WTC11 (cell line): Measurements from ENCODE around the gene PPP1R1B. TPM values are rescaled to one million over a fixed set of nuclear protein-coding genes. Genes with fewer than 3 reads are reported as not detected.

ENCODE experiments used
- ATAC-seq: fragments of 200-7000 bp; cut with Tn5 transposase; 2 replicates; pipeline ENCODE4 v1.10.0; 2021; ENCODE audit warnings: mild to moderate bottlenecking, moderate library complexity
- CTCF ChIA-PET: fragments of 300-600 bp; sonication (Branson Sonifier 250); formaldehyde crosslinking; loops from one replicate; lab custom pipeline; 2021; ENCODE audit warnings: antibody characterized with exemption; lab: Charles Lee
- POLR2A ChIA-PET: fragments of 350-600 bp; sonication (Branson Sonifier 250); formaldehyde crosslinking; loops from one replicate; lab custom pipeline; 2021; ENCODE audit warnings: antibody characterized with exemption; lab: Charles Lee
- DNase-seq: peaks from one replicate; pipeline ENCODE4 v3.0.0; 2021; ENCODE audit warnings: low spot score
- H3K27ac Mint-ChIP-seq: 2 replicates; pipeline ENCODE4 v1.8.0; 2021; ENCODE audit warnings: mixed read lengths
- H3K27me3 Mint-ChIP-seq: 2 replicates; pipeline ENCODE4 v1.8.0; 2021; ENCODE audit warnings: low read depth, mild to moderate bottlenecking, moderate library complexity, mixed read lengths
- H3K36me3 Mint-ChIP-seq: 2 replicates; pipeline ENCODE4 v1.8.0; 2021; ENCODE audit warnings: mixed read lengths
- H3K4me1 Mint-ChIP-seq: 2 replicates; pipeline ENCODE4 v1.8.0; 2022; ENCODE audit warnings: mixed read lengths
- H3K4me3 Mint-ChIP-seq: 2 replicates; pipeline ENCODE4 v1.8.0; 2021; ENCODE audit warnings: mild to moderate bottlenecking, moderate library complexity, mixed read lengths
- H3K9me3 Mint-ChIP-seq: 2 replicates; pipeline ENCODE4 v1.8.0; 2021; ENCODE audit warnings: mixed read lengths
- ATF1 ChIP-seq: sonication (generic); formaldehyde crosslinking; IDR thresholded peaks from 2 replicates; pipeline ENCODE4 v1.8.1; 2023; ENCODE audit warnings: mild to moderate bottlenecking, moderate library complexity, missing genetic modification reagents
- CREM ChIP-seq: sonication (generic); formaldehyde crosslinking; IDR thresholded peaks from 2 replicates; pipeline ENCODE4 v1.8.1; 2022; ENCODE audit warnings: mild to moderate bottlenecking, missing genetic modification reagents, moderate library complexity
- ELF4 ChIP-seq: sonication (generic); formaldehyde crosslinking; IDR thresholded peaks from 2 replicates; pipeline ENCODE4 v1.8.1; 2022; ENCODE audit warnings: low read depth, mild to moderate bottlenecking, moderate library complexity, missing genetic modification reagents
- ETV6 ChIP-seq: sonication (generic); formaldehyde crosslinking; IDR thresholded peaks from 2 replicates; pipeline ENCODE4 v1.8.1; 2022; ENCODE audit warnings: mild to moderate bottlenecking, missing genetic modification reagents
- FOXK1 ChIP-seq: sonication (generic); formaldehyde crosslinking; IDR thresholded peaks from 2 replicates; pipeline ENCODE4 v1.8.0; 2022; ENCODE audit warnings: mild to moderate bottlenecking, moderate library complexity, missing genetic modification reagents
- GRHL2 ChIP-seq: fragments of 250-450 bp; sonication (Bioruptor Pico); IDR thresholded peaks from 2 replicates; pipeline ENCODE4 v1.8.0; 2022; ENCODE audit warnings: mild to moderate bottlenecking, moderate library complexity; ENCODE audit not compliant: insufficient replicate concordance, severe bottlenecking
- IRF2 ChIP-seq: sonication (generic); formaldehyde crosslinking; IDR thresholded peaks from 2 replicates; pipeline ENCODE4 v1.8.0; 2022; ENCODE audit warnings: low read depth, missing genetic modification reagents, borderline replicate concordance
- NR2C2 ChIP-seq: sonication (generic); formaldehyde crosslinking; IDR thresholded peaks from 2 replicates; pipeline ENCODE4 v1.8.0; 2022; ENCODE audit warnings: mild to moderate bottlenecking, missing genetic modification reagents
- NR3C1 ChIP-seq: sonication (generic); formaldehyde crosslinking; conservative IDR thresholded peaks from 2 replicates; pipeline ENCODE4 v1.8.1; 2023; ENCODE audit warnings: low read depth, mild to moderate bottlenecking, missing genetic modification reagents
- OVOL2 ChIP-seq: fragments of 250-450 bp; sonication (Bioruptor Pico); IDR thresholded peaks from 2 replicates; pipeline ENCODE4 v1.9.0; 2021; ENCODE audit warnings: mild to moderate bottlenecking, borderline replicate concordance
- RELA ChIP-seq: sonication (generic); formaldehyde crosslinking; IDR thresholded peaks from 2 replicates; pipeline ENCODE4 v1.8.1; 2022; ENCODE audit warnings: missing genetic modification reagents, mild to moderate bottlenecking, borderline replicate concordance
- SMAD3 ChIP-seq: sonication (generic); formaldehyde crosslinking; IDR thresholded peaks from 2 replicates; pipeline ENCODE4 v1.8.0; 2022; ENCODE audit warnings: missing genetic modification reagents, mild to moderate bottlenecking, borderline replicate concordance
- SOX15 ChIP-seq: fragments of 250-450 bp; sonication (Bioruptor Pico); IDR thresholded peaks from 2 replicates; pipeline ENCODE4 v1.9.0; 2021; ENCODE audit warnings: mild to moderate bottlenecking
- TCF7 ChIP-seq: sonication (generic); formaldehyde crosslinking; IDR thresholded peaks from 2 replicates; pipeline ENCODE4 v1.8.0; 2022; ENCODE audit warnings: mild to moderate bottlenecking, low read depth, missing genetic modification reagents, moderate library complexity
- TEAD1 ChIP-seq: sonication (generic); formaldehyde crosslinking; IDR thresholded peaks from 2 replicates; pipeline ENCODE4 v1.8.0; 2022; ENCODE audit warnings: mild to moderate bottlenecking, missing genetic modification reagents
- TEAD4 ChIP-seq: sonication (generic); formaldehyde crosslinking; IDR thresholded peaks from 2 replicates; pipeline ENCODE4 v1.8.0; 2022; ENCODE audit warnings: mild to moderate bottlenecking, missing genetic modification reagents
- TP53 ChIP-seq: sonication (generic); formaldehyde crosslinking; IDR thresholded peaks from 2 replicates; pipeline ENCODE4 v1.8.1; 2023; ENCODE audit warnings: mild to moderate bottlenecking, missing genetic modification reagents
- ZBTB21 ChIP-seq: sonication (generic); formaldehyde crosslinking; IDR thresholded peaks from 2 replicates; pipeline ENCODE4 v1.8.1; 2023; ENCODE audit warnings: mild to moderate bottlenecking, missing genetic modification reagents, borderline replicate concordance
- ZNF138 ChIP-seq: sonication (generic); formaldehyde crosslinking; conservative IDR thresholded peaks from 2 replicates; pipeline ENCODE4 v1.8.1; 2022; ENCODE audit warnings: mild to moderate bottlenecking, moderate library complexity, missing genetic modification reagents
- ZNF219 ChIP-seq: sonication (generic); formaldehyde crosslinking; IDR thresholded peaks from 2 replicates; pipeline ENCODE4 v1.8.0; 2023; ENCODE audit warnings: missing genetic modification reagents, mild to moderate bottlenecking, borderline replicate concordance
- ZNF423 ChIP-seq: fragments of 250-450 bp; sonication (Bioruptor Pico); IDR thresholded peaks from 2 replicates; pipeline ENCODE4 v2.1.2; 2022; ENCODE audit warnings: mild to moderate bottlenecking, moderate library complexity
- total RNA-seq: library from RNA; stranded (reverse); gene quantifications from 3 replicates; pipeline ENCODE4 v1.2.3, GENCODE V29; 2021
- TF ChIP-seq, protein P1 (sequence below): sonication (generic); formaldehyde crosslinking; IDR thresholded peaks from 2 replicates; pipeline ENCODE4 v1.8.1; 2023; ENCODE audit warnings: mild to moderate bottlenecking, moderate library complexity, missing genetic modification reagents
- TF ChIP-seq, protein P2 (sequence below): sonication (generic); formaldehyde crosslinking; IDR thresholded peaks from 2 replicates; pipeline ENCODE4 v1.8.0; 2022; ENCODE audit warnings: mild to moderate bottlenecking, missing genetic modification reagents
- TF ChIP-seq, protein P3 (sequence below): sonication (generic); formaldehyde crosslinking; IDR thresholded peaks from 2 replicates; pipeline ENCODE4 v1.8.0; 2023; ENCODE audit warnings: missing genetic modification reagents
- TF ChIP-seq, protein P4 (sequence below): sonication (generic); formaldehyde crosslinking; IDR thresholded peaks from 2 replicates; pipeline ENCODE4 v1.8.1; 2022; ENCODE audit warnings: mild to moderate bottlenecking, moderate library complexity, missing genetic modification reagents
- TF ChIP-seq, protein P5 (sequence below): fragments of 200-600 bp; IDR thresholded peaks from 2 replicates; pipeline ENCODE4 v1.8.0; 2022; ENCODE audit warnings: antibody characterized with exemption
- TF ChIP-seq, protein P6 (sequence below): fragments of 250-450 bp; sonication (Bioruptor Pico); IDR thresholded peaks from 2 replicates; pipeline ENCODE4 v1.9.0; 2021; ENCODE audit warnings: mild to moderate bottlenecking, borderline replicate concordance

PPP1R1B gene
- total RNA-seq, 1 experiment from 2014 or later: 20.5 TPM

DNA sequence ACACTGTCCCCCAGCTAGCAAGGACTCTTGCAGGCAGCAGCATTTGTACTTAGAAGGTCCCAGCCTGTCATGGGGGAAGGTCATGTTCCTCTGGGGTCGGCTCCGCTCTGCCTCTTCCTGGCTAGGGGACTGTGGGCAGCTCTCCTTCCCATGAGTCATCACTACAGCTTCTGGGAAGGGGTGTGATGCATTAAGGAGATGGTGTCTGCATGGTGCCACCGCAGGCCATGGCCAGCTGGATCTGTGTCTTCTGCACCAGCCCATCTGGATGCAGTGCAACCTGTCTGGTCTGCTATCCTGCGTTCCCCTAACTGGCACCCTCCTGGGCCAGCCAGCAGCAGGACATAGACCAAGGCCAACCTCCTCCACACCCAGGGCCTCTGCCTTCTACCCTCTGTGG is 16.5 kb downstream of the PPP1R1B start:
- ChIA-PET POLR2A (no interaction called here), CTCF (interaction anchor here (1.1 to 18.1 kb wide), 5 partner anchors 11 to 29 kb away, joined by 3 to 851 read pairs (median 5); partner anchors contain the start of genes PPP1R1B and STARD3)
- Mint-ChIP-seq H3K9me3 (no peaks in the 10 kb centered on the region), H3K4me3 (no peak overlapping the region)
- DNase-seq: no peak
- no peak for TF ChIP-seq NR2C2 (CRISPR knock-in tag)
- TF ChIP-seq, protein P1, sequence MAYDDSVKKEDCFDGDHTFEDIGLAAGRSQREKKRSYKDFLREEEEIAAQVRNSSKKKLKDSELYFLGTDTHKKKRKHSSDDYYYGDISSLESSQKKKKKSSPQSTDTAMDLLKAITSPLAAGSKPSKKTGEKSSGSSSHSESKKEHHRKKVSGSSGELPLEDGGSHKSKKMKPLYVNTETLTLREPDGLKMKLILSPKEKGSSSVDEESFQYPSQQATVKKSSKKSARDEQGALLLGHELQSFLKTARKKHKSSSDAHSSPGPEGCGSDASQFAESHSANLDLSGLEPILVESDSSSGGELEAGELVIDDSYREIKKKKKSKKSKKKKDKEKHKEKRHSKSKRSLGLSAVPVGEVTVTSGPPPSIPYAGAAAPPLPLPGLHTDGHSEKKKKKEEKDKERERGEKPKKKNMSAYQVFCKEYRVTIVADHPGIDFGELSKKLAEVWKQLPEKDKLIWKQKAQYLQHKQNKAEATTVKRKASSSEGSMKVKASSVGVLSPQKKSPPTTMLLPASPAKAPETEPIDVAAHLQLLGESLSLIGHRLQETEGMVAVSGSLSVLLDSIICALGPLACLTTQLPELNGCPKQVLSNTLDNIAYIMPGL (CRISPR knock-in tag): no peak
- no peak for TF ChIP-seq TEAD1 (CRISPR knock-in tag)
- TF ChIP-seq, protein P2, sequence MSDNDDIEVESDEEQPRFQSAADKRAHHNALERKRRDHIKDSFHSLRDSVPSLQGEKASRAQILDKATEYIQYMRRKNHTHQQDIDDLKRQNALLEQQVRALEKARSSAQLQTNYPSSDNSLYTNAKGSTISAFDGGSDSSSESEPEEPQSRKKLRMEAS (CRISPR knock-in tag): no peak
- TF ChIP-seq ZNF423 (CRISPR knock-in tag): no peak
- TF ChIP-seq ZNF219 (CRISPR knock-in tag): no peak
- no peak for TF ChIP-seq SMAD3 (CRISPR knock-in tag)
- no peak for TF ChIP-seq ETV6 (CRISPR knock-in tag)
- no peak for TF ChIP-seq TEAD4 (CRISPR knock-in tag)
- TF ChIP-seq SOX15 (CRISPR knock-in tag): no peak
- TF ChIP-seq, protein P3, sequence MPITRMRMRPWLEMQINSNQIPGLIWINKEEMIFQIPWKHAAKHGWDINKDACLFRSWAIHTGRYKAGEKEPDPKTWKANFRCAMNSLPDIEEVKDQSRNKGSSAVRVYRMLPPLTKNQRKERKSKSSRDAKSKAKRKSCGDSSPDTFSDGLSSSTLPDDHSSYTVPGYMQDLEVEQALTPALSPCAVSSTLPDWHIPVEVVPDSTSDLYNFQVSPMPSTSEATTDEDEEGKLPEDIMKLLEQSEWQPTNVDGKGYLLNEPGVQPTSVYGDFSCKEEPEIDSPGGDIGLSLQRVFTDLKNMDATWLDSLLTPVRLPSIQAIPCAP (CRISPR knock-in tag): no peak
- TF ChIP-seq IRF2 (CRISPR knock-in tag): no peak
- TF ChIP-seq FOXK1 (CRISPR knock-in tag): no peak
- no peak for TF ChIP-seq RELA
- TF ChIP-seq ATF1 (CRISPR knock-in tag): no peak
- no peak for TF ChIP-seq TP53
- TF ChIP-seq TCF7: no peak
- TF ChIP-seq, protein P4, sequence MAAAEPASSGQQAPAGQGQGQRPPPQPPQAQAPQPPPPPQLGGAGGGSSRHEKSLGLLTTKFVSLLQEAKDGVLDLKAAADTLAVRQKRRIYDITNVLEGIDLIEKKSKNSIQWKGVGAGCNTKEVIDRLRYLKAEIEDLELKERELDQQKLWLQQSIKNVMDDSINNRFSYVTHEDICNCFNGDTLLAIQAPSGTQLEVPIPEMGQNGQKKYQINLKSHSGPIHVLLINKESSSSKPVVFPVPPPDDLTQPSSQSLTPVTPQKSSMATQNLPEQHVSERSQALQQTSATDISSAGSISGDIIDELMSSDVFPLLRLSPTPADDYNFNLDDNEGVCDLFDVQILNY (CRISPR knock-in tag): no peak
- TF ChIP-seq, all 79 proteins: peak for 0
- Mint-ChIP-seq H3K27ac (0 out of 2 replicates have a peak overlapping the region, but pooled peaks have one; percentile 37), H3K4me1 (peaks cover 55% of the 10 kb centered on the region), H3K36me3 (no peaks in the 10 kb centered on the region), H3K27me3 (no peaks in the 10 kb centered on the region)
- no peak for ATAC-seq

DNA sequence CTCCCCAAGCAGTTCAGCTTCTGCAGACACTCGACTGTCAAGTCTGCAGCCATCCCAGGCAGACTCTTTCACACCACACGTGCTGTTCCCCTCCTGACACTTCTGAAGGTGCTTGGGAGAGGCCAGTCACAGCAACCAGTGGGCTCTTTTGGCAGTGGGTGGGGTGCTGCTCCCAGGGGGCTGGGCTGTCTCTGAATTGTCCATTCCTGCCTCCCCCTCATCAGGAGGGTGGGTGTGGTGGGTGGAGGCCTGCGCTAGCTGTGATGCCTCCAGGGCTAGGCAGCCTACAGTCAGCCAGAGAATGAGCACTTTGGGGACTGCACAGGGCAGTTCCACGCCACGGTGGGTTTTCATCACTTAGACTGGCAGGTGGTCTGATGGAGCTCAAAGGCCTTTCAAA is 20.5 kb downstream of the PPP1R1B start:
- Mint-ChIP-seq H3K36me3 (no peaks in the 10 kb centered on the region; the same call in 1 of the 2 replicates), H3K4me3 (no peak overlapping the region), H3K9me3 (no peaks in the 10 kb centered on the region), H3K4me1 (peaks cover 53% of the 10 kb centered on the region), H3K27me3 (no peaks in the 10 kb centered on the region; the same call in 1 of the 2 replicates), H3K27ac (no peak overlapping the region)
- no peak for ATAC-seq
- CTCF ChIA-PET: interaction anchor here (18.1 kb wide), 1 partner anchor 19 kb away, joined by 851 read pairs; the partner anchor contains the start of genes PPP1R1B and STARD3
- TF ChIP-seq OVOL2: no peak
- TF ChIP-seq ZBTB21 (CRISPR knock-in tag): no peak
- TF ChIP-seq, protein P5, sequence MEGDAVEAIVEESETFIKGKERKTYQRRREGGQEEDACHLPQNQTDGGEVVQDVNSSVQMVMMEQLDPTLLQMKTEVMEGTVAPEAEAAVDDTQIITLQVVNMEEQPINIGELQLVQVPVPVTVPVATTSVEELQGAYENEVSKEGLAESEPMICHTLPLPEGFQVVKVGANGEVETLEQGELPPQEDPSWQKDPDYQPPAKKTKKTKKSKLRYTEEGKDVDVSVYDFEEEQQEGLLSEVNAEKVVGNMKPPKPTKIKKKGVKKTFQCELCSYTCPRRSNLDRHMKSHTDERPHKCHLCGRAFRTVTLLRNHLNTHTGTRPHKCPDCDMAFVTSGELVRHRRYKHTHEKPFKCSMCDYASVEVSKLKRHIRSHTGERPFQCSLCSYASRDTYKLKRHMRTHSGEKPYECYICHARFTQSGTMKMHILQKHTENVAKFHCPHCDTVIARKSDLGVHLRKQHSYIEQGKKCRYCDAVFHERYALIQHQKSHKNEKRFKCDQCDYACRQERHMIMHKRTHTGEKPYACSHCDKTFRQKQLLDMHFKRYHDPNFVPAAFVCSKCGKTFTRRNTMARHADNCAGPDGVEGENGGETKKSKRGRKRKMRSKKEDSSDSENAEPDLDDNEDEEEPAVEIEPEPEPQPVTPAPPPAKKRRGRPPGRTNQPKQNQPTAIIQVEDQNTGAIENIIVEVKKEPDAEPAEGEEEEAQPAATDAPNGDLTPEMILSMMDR: no peak
- TF ChIP-seq ZNF138 (CRISPR knock-in tag): no peak
- TF ChIP-seq GRHL2 (CRISPR knock-in tag): no peak
- no peak for TF ChIP-seq ELF4 (CRISPR knock-in tag)
- TF ChIP-seq, protein P6, sequence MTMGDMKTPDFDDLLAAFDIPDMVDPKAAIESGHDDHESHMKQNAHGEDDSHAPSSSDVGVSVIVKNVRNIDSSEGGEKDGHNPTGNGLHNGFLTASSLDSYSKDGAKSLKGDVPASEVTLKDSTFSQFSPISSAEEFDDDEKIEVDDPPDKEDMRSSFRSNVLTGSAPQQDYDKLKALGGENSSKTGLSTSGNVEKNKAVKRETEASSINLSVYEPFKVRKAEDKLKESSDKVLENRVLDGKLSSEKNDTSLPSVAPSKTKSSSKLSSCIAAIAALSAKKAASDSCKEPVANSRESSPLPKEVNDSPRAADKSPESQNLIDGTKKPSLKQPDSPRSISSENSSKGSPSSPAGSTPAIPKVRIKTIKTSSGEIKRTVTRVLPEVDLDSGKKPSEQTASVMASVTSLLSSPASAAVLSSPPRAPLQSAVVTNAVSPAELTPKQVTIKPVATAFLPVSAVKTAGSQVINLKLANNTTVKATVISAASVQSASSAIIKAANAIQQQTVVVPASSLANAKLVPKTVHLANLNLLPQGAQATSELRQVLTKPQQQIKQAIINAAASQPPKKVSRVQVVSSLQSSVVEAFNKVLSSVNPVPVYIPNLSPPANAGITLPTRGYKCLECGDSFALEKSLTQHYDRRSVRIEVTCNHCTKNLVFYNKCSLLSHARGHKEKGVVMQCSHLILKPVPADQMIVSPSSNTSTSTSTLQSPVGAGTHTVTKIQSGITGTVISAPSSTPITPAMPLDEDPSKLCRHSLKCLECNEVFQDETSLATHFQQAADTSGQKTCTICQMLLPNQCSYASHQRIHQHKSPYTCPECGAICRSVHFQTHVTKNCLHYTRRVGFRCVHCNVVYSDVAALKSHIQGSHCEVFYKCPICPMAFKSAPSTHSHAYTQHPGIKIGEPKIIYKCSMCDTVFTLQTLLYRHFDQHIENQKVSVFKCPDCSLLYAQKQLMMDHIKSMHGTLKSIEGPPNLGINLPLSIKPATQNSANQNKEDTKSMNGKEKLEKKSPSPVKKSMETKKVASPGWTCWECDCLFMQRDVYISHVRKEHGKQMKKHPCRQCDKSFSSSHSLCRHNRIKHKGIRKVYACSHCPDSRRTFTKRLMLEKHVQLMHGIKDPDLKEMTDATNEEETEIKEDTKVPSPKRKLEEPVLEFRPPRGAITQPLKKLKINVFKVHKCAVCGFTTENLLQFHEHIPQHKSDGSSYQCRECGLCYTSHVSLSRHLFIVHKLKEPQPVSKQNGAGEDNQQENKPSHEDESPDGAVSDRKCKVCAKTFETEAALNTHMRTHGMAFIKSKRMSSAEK: no peak
- TF ChIP-seq NR3C1: no peak
- no peak for TF ChIP-seq CREM (CRISPR knock-in tag)
- POLR2A ChIA-PET: no interaction called here
- no peak for DNase-seq
